Liver (tissue), 9 donors: ENCODE data around the gene GFRA3. TPM values are rescaled to one million over a fixed set of nuclear protein-coding genes. Genes with fewer than 3 reads are reported as not detected.
"Not testable (repeated sequence)": the region's sequence is repeated elsewhere in the genome, so short reads cannot be mapped to it uniquely, and the experiment has no call there.

Experiments
- DNase-seq: peaks from one replicate; pipeline ENCODE4 v3.0.0-alpha.2; 2017; ENCODE audit warnings: low spot score
- H3K27ac ChIP-seq, 2 donors: one replicate each; pipeline ENCODE4 v1.7.0; 2013; ENCODE audit warnings: inconsistent platforms in 2 of 2, low read length in 2 of 2, control low read depth in 1 of 2, low read depth in 1 of 2, mild to moderate bottlenecking in 1 of 2
- H3K27me3 ChIP-seq, 4 donors: one replicate each; pipeline versions ENCODE4 v1.6.1 to v1.7.0; 2013; ENCODE audit warnings: low read length in 3 of 4, inconsistent platforms in 1 of 4, mild to moderate bottlenecking in 1 of 4, moderate library complexity in 1 of 4; ENCODE audit not compliant: control insufficient read depth in 4 of 4, insufficient read depth in 4 of 4
- H3K36me3 ChIP-seq, 4 donors: one replicate each; pipeline versions ENCODE4 v1.6.1 to v1.7.0; 2013; ENCODE audit warnings: low read length in 3 of 4, mild to moderate bottlenecking in 3 of 4, low read depth in 1 of 4, moderate library complexity in 1 of 4; ENCODE audit not compliant: control insufficient read depth in 4 of 4, insufficient read depth in 3 of 4
- H3K4me1 ChIP-seq, 4 donors: one replicate each; pipeline versions ENCODE4 v1.6.1 to v1.7.0; 2013; ENCODE audit warnings: low read length in 3 of 4, mild to moderate bottlenecking in 3 of 4, moderate library complexity in 1 of 4; ENCODE audit not compliant: control insufficient read depth in 4 of 4, insufficient read depth in 4 of 4
- H3K4me3 ChIP-seq, 3 donors: one replicate each; pipeline versions ENCODE4 v1.6.1 to v1.7.0; 2013; ENCODE audit warnings: low read length in 3 of 3, control low read depth in 1 of 3, low read depth in 1 of 3, mild to moderate bottlenecking in 1 of 3
- H3K9ac ChIP-seq, 2 donors: one replicate each; pipeline ENCODE4 v1.7.0; 2013; ENCODE audit warnings: low read length in 2 of 2, mild to moderate bottlenecking in 2 of 2, moderate library complexity in 2 of 2, control low read depth in 1 of 2, low read depth in 1 of 2
- H3K9me3 ChIP-seq, 4 donors: one replicate each; pipeline versions ENCODE4 v1.6.1 to v1.7.0; 2013; ENCODE audit warnings: low read length in 3 of 4; ENCODE audit not compliant: control insufficient read depth in 4 of 4
- FOXA1 ChIP-seq: IDR thresholded peaks from 2 replicates; pipeline ENCODE4 v1.6.1; 2016; ENCODE audit warnings: antibody characterized with exemption
- FOXA2 ChIP-seq: IDR thresholded peaks from 2 replicates; pipeline ENCODE4 v1.6.1; 2016; ENCODE audit warnings: antibody characterized with exemption
- GABPA ChIP-seq, 2 donors: IDR thresholded peaks in 1 of 2; conservative IDR thresholded peaks in 1 of 2; 2 replicates each; pipeline ENCODE4 v1.6.1; 2016; ENCODE audit warnings: antibody characterized with exemption in 2 of 2, mild to moderate bottlenecking in 1 of 2, moderate library complexity in 1 of 2
- HNF4G ChIP-seq: IDR thresholded peaks from 2 replicates; pipeline ENCODE4 v1.6.1; 2016; ENCODE audit warnings: antibody characterized with exemption
- NR2F2 ChIP-seq: IDR thresholded peaks from 2 replicates; pipeline ENCODE4 v1.6.1; 2016; ENCODE audit warnings: antibody characterized with exemption
- RAD21 ChIP-seq, 2 donors: IDR thresholded peaks; 2 replicates each; pipeline ENCODE4 v1.6.1; 2016; ENCODE audit warnings: antibody characterized with exemption in 2 of 2, mild to moderate bottlenecking in 2 of 2
- SP1 ChIP-seq: IDR thresholded peaks from 2 replicates; pipeline ENCODE4 v1.6.1; 2018; ENCODE audit warnings: antibody characterized with exemption, mild to moderate bottlenecking
- YY1 ChIP-seq: IDR thresholded peaks from 2 replicates; pipeline ENCODE4 v1.6.1; 2016; ENCODE audit warnings: antibody characterized with exemption, mild to moderate bottlenecking
- WGBS: extraction: QIAGEN DNeasy Blood & Tissue Kit; methylation state at CpG from one replicate; pipeline ENCODE4 v1.1.7; 2013; 5-methylcytosine and 5-hydroxymethylcytosine counted together
- polyA plus RNA-seq, 2 donors: library from polyadenylated mRNA; stranded (reverse) in 1 of 2; unstranded in 1 of 2; fragments of 200-250 nt in 1 of 2; fragments of >200 nt in 1 of 2; fragmentation: Nextera tagmentation in 1 of 2; extraction: Ambion mirVana in 1 of 2; gene quantifications; one replicate each; pipeline versions ENCODE4 v1.2.1 to v1.2.3, GENCODE V29; 2013 to 2015
- total RNA-seq, 2 donors: library from RNA; depleted of rRNA; stranded (reverse); fragments of >200 nt; gene quantifications; one replicate each; pipeline ENCODE4 v1.2.3, GENCODE V29; 2014
- TF ChIP-seq, protein P1 (sequence below): IDR thresholded peaks from 2 replicates; pipeline ENCODE4 v1.6.1; 2016; ENCODE audit warnings: antibody characterized with exemption, mild to moderate bottlenecking
- TF ChIP-seq, protein P2 (sequence below): IDR thresholded peaks from 2 replicates; pipeline ENCODE4 v1.6.1; 2016; ENCODE audit warnings: antibody characterized with exemption
- TF ChIP-seq, protein P3 (sequence below): IDR thresholded peaks from 2 replicates; pipeline ENCODE4 v1.6.1; 2016; ENCODE audit warnings: antibody characterized with exemption
- donor health status: healthy.
- donor health status: healthy.
- donor health status: healthy.
- donor health status: healthy.
- donor health status: healthy.

Gene GFRA3, protein sequence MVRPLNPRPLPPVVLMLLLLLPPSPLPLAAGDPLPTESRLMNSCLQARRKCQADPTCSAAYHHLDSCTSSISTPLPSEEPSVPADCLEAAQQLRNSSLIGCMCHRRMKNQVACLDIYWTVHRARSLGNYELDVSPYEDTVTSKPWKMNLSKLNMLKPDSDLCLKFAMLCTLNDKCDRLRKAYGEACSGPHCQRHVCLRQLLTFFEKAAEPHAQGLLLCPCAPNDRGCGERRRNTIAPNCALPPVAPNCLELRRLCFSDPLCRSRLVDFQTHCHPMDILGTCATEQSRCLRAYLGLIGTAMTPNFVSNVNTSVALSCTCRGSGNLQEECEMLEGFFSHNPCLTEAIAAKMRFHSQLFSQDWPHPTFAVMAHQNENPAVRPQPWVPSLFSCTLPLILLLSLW
- total RNA-seq (1 to 10 TPM in 1 of 2 donors, under 1 TPM in 1; 0.50 to 1.9 TPM), polyA plus RNA-seq (under 1 TPM; 0.18 to 0.22 TPM)

DNA sequence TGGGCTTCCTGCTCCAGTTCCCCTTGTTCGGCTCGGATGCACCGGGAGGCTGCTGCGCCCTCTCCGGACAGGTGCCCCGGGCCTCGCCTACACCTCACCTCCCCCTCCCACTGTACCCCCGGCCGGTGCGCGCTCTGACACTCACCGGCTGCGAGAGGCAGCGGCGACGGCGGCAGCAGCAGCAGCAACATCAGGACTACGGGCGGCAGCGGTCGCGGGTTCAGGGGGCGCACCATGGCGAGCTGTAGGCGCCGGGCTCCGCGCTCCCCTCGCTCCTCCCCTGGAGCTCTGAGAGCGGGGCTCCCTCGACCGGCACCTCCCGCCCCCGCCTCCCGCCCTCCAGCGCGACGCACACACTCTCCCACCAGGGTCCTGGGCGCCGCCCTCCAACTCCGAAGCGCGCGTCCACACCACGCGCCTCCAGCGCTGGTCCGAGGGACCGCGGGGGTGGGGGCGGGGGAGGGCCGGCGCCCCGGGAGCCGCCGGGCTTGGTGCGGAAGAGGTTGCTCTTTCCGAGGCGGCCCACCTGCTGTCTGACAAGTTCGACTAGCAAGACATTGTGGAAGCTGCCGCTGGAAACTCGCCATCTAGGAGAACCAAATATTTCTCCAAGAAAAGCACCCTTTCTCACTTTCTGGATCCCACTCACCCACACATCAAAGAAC is at the start of gene GFRA3:
Gene GFRA3, minus strand, starts transcription at position 433 of the 665 bp plus-strand sequence. Its CDS starts 197 bp downstream, at position 236.
- Histone ChIP-seq H3K9me3 (no peaks in the 10 kb centered on the region), H3K4me1 (peaks cover 8 to 25% (median 15%) of the 10 kb centered on the region in 4 donors), H3K27me3 (no peaks in the 10 kb centered on the region), H3K9ac (no peak within 1 kb of the TSS), H3K27ac (no peak within 1 kb of the TSS), H3K4me3 (peak within 1 kb of the TSS in 1 of 3 donors; percentile 26), H3K36me3 (no peaks in the 10 kb centered on the region)
- WGBS: 44% methylated on average over 62 of the region's 62 CpGs
- no peak for DNase-seq
- TF ChIP-seq, protein P1, sequence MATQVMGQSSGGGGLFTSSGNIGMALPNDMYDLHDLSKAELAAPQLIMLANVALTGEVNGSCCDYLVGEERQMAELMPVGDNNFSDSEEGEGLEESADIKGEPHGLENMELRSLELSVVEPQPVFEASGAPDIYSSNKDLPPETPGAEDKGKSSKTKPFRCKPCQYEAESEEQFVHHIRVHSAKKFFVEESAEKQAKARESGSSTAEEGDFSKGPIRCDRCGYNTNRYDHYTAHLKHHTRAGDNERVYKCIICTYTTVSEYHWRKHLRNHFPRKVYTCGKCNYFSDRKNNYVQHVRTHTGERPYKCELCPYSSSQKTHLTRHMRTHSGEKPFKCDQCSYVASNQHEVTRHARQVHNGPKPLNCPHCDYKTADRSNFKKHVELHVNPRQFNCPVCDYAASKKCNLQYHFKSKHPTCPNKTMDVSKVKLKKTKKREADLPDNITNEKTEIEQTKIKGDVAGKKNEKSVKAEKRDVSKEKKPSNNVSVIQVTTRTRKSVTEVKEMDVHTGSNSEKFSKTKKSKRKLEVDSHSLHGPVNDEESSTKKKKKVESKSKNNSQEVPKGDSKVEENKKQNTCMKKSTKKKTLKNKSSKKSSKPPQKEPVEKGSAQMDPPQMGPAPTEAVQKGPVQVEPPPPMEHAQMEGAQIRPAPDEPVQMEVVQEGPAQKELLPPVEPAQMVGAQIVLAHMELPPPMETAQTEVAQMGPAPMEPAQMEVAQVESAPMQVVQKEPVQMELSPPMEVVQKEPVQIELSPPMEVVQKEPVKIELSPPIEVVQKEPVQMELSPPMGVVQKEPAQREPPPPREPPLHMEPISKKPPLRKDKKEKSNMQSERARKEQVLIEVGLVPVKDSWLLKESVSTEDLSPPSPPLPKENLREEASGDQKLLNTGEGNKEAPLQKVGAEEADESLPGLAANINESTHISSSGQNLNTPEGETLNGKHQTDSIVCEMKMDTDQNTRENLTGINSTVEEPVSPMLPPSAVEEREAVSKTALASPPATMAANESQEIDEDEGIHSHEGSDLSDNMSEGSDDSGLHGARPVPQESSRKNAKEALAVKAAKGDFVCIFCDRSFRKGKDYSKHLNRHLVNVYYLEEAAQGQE: no peak
- TF ChIP-seq FOXA1: no peak
- no peak for TF ChIP-seq NR2F2
- TF ChIP-seq GABPA (IDR thresholded peaks at IDR 0.05 in 1 of 2, conservative IDR thresholded peaks at IDR 0.05 in 1 of 2): no peak
- no peak for TF ChIP-seq SP1
- TF ChIP-seq, protein P2, sequence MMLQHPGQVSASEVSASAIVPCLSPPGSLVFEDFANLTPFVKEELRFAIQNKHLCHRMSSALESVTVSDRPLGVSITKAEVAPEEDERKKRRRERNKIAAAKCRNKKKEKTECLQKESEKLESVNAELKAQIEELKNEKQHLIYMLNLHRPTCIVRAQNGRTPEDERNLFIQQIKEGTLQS: no peak
- TF ChIP-seq, protein P3, sequence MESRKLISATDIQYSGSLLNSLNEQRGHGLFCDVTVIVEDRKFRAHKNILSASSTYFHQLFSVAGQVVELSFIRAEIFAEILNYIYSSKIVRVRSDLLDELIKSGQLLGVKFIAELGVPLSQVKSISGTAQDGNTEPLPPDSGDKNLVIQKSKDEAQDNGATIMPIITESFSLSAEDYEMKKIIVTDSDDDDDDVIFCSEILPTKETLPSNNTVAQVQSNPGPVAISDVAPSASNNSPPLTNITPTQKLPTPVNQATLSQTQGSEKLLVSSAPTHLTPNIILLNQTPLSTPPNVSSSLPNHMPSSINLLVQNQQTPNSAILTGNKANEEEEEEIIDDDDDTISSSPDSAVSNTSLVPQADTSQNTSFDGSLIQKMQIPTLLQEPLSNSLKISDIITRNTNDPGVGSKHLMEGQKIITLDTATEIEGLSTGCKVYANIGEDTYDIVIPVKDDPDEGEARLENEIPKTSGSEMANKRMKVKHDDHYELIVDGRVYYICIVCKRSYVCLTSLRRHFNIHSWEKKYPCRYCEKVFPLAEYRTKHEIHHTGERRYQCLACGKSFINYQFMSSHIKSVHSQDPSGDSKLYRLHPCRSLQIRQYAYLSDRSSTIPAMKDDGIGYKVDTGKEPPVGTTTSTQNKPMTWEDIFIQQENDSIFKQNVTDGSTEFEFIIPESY: no peak
- no peak for TF ChIP-seq YY1
- no peak for TF ChIP-seq FOXA2
- TF ChIP-seq HNF4G: no peak
- TF ChIP-seq RAD21 (IDR thresholded peaks at IDR 0.05): no peak

DNA sequence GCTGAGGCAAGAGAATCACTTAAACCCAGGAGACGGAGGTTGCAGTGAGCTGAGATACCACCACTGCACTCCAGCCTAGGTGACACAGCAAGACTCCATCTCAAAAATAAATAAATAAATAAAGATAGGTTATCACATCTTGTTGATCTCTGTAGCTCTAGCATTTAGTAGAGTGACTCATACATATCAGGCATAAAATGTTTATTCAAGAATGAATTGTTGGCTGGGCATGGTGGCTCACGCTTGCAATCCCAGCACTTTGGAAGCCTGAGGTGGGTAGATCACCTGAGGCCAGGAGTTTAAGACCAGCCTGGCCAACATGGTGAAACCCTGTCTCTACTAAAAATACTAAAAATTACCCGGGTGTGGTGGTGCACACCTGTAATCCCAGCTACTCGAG is 43.8 kb upstream of the GFRA3 start:
- H3K4me3 ChIP-seq, H3K9ac ChIP-seq: not testable (repeated sequence)
- WGBS: 96% methylated on average over 4 of the region's 4 CpGs

More for the DNA sequence above, 43.8 kb upstream of the GFRA3 start:
- not testable (repeated sequence) for DNase-seq, H3K27me3 ChIP-seq, H3K4me1 ChIP-seq, H3K27ac ChIP-seq, H3K36me3 ChIP-seq, H3K9me3 ChIP-seq
